IPS DF 19.7 (cell line): ENCODE results near the gene TMEM92.

Experiments used
- DNase-seq: peaks from one replicate; pipeline ENCODE4 v3.0.0-alpha.2; 2013; ENCODE audit warnings: low read depth, low spot score

Gene TMEM92

DNA sequence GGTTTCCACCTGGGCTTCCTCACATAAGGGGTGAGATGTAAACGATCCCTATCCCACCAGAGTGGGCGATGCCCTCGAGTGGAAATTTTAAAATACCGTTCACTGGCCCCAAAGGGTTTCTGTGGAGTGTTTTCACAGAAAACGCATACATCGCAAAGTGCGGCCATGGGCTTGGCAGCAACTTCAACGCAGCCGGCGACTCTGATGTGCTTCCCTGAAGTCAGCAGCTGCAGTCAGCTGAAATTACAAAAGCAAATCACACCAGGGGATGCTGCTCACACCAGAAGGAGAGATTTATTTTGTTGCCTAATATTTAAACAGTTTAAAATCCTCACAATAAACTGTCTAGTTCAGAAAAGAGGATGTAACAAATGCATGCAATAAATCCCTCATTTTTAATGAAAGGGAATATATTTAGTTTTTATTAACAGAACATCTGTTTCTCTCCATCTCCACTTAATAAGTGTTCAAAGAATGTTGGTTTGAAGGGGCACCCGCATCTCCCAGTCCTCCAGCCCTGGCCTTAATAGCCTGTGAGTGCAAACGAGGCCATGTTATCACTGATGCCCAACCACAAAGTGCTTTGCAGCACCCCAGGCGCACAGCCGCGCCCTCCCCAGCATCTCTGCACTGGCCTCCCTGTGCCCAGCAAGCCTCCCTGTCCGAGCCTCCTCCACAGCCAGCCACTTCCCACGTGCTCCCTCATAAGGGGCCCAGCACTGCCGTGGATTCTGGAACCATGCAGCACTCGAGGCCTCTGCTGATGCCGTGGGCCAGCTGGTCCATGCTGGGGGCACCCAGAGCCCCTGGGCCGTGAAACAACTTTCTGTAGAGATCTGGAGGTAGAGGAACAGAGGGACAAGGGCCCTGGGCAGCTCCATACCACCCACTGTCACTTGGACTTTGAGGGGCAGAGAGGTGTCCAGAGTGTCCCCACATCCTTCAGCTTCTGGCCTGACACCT is 54.4 kb downstream of the TMEM92 start:
- DNase-seq: no peak

GRCh38 chr17:50329716-50330115 is 55.5 kb downstream of the TMEM92 start:
- no peak for DNase-seq

- DNase-seq: no peak
Measured at GRCh38 chr17:50330151-50330775, 56.0 kb downstream of the TMEM92 start.
